ENCODE results near the gene DDHD1.

DNA sequence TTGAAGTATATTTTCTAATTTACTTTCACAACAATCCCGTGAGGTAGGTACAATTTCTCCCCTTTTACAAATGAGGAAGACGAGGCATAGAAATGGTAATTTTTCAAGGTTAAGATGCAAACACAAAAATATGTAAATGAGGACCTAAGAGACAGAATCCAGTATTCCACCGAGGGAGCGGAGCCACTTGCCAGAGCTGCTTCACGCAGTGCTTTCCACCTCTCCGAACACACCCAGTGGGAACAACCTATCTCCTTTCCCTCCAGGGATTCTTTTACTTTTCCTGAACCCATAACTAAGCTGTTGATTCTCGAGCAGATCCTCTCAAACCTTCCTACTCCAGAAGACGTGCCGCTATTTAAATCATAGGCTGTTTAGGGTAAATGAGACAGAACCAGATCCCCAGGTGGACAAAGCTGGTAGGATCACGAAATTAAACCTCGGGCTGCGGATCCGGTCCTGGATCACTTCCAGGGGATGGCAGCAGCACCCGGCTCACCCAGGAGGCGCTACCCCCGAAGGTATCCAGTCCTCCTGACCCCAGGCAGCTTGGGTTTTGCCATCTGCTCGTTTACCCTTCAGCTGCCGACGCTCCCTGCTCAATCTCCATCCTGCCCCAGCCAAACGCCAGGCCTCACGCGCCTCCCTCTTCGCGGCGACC lies 1.5 kb downstream of the DDHD1 start:
- TF ChIP-seq, protein P1, sequence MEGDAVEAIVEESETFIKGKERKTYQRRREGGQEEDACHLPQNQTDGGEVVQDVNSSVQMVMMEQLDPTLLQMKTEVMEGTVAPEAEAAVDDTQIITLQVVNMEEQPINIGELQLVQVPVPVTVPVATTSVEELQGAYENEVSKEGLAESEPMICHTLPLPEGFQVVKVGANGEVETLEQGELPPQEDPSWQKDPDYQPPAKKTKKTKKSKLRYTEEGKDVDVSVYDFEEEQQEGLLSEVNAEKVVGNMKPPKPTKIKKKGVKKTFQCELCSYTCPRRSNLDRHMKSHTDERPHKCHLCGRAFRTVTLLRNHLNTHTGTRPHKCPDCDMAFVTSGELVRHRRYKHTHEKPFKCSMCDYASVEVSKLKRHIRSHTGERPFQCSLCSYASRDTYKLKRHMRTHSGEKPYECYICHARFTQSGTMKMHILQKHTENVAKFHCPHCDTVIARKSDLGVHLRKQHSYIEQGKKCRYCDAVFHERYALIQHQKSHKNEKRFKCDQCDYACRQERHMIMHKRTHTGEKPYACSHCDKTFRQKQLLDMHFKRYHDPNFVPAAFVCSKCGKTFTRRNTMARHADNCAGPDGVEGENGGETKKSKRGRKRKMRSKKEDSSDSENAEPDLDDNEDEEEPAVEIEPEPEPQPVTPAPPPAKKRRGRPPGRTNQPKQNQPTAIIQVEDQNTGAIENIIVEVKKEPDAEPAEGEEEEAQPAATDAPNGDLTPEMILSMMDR (IDR thresholded peaks at IDR 0.05): peak in 2 of 6 experiments; percentile 8 to 23
- no peak for TF ChIP-seq POLR2A (IDR thresholded peaks at IDR 0.05)

All from esophagus squamous epithelium (tissue), 4 donors.